H9 (cell line): ENCODE data around the gene ERRFI1. TPM values are rescaled to one million over a fixed set of nuclear protein-coding genes. Genes with fewer than 3 reads are reported as not detected.

ENCODE experiments used
- DNase-seq: peaks from one replicate; pipeline ENCODE4 v3.0.0-alpha.2; 2017
- H2AFZ ChIP-seq: one replicate; pipeline ENCODE4 v1.6.1; 2013; ENCODE audit warnings: mild to moderate bottlenecking, low read length, control low read depth, moderate library complexity
- H2AK5ac ChIP-seq: 2 replicates; pipeline ENCODE4 v1.6.1; 2013; ENCODE audit warnings: low read length, control low read depth, mixed read lengths; ENCODE audit not compliant: insufficient read length
- H2BK120ac ChIP-seq: one replicate; pipeline ENCODE4 v1.6.1; 2013; ENCODE audit warnings: low read depth, mild to moderate bottlenecking, low read length, control low read depth, inconsistent platforms; ENCODE audit not compliant: poor library complexity, severe bottlenecking
- H2BK12ac ChIP-seq: 2 replicates; pipeline ENCODE4 v1.6.1; 2013; ENCODE audit warnings: low read length, control low read depth, mixed read lengths, low read depth; ENCODE audit not compliant: insufficient read length
- H2BK15ac ChIP-seq: 2 replicates; pipeline ENCODE4 v1.6.1; 2013; ENCODE audit warnings: low read depth, low read length, control low read depth
- H2BK20ac ChIP-seq: one replicate; pipeline ENCODE4 v1.6.1; 2013; ENCODE audit warnings: low read depth, mild to moderate bottlenecking, low read length, control low read depth, inconsistent platforms; ENCODE audit not compliant: poor library complexity, severe bottlenecking
- H2BK5ac ChIP-seq: 2 replicates; pipeline ENCODE4 v1.6.1; 2013; ENCODE audit warnings: low read length, control low read depth, mixed read lengths; ENCODE audit not compliant: insufficient read length
- H3K14ac ChIP-seq: 2 replicates; pipeline ENCODE4 v1.6.1; 2013; ENCODE audit warnings: low read length, control low read depth; ENCODE audit not compliant: insufficient read depth
- H3K18ac ChIP-seq: 2 replicates; pipeline ENCODE4 v1.6.1; 2013; ENCODE audit warnings: low read depth, mild to moderate bottlenecking, mixed read lengths, low read length, control low read depth; ENCODE audit not compliant: insufficient read length
- H3K23ac ChIP-seq: 2 replicates; pipeline ENCODE4 v1.6.1; 2013; ENCODE audit warnings: low read length, control low read depth, mixed read lengths, low read depth; ENCODE audit not compliant: insufficient read length
- H3K23me2 ChIP-seq: 2 replicates; pipeline ENCODE4 v1.6.1; 2013; ENCODE audit warnings: low read depth, mild to moderate bottlenecking, mixed read lengths, low read length, control low read depth; ENCODE audit not compliant: insufficient read length, poor library complexity, severe bottlenecking
- H3K27ac ChIP-seq: 2 replicates; pipeline ENCODE4 v1.5.1; 2013; ENCODE audit warnings: low read length, control low read depth, mixed read lengths, low read depth; ENCODE audit not compliant: insufficient read length
- H3K27me3 ChIP-seq: 2 replicates; pipeline ENCODE4 v1.6.1; 2013; ENCODE audit warnings: low read length, control low read depth, inconsistent platforms; ENCODE audit not compliant: insufficient read depth
- H3K4ac ChIP-seq: 2 replicates; pipeline ENCODE4 v1.6.1; 2013; ENCODE audit warnings: low read depth, mild to moderate bottlenecking, control low read depth, inconsistent platforms, low read length, moderate library complexity
- H3K4me1 ChIP-seq: 2 replicates; pipeline ENCODE4 v1.6.1; 2013; ENCODE audit warnings: low read length, control low read depth, inconsistent platforms; ENCODE audit not compliant: insufficient read depth
- H3K4me2 ChIP-seq: 2 replicates; pipeline ENCODE4 v1.6.1; 2013; ENCODE audit warnings: low read length, control low read depth, mixed read lengths; ENCODE audit not compliant: insufficient read length, insufficient read depth
- H3K56ac ChIP-seq: 2 replicates; pipeline ENCODE4 v1.6.1; 2013; ENCODE audit warnings: low read depth, mild to moderate bottlenecking, mixed read lengths, low read length, control low read depth; ENCODE audit not compliant: insufficient read length
- H3K79me1 ChIP-seq: 2 replicates; pipeline ENCODE4 v1.6.1; 2013; ENCODE audit warnings: low read depth, mild to moderate bottlenecking, moderate library complexity, low read length, control low read depth, inconsistent platforms; ENCODE audit not compliant: insufficient read depth, poor library complexity, severe bottlenecking
- H3K79me2 ChIP-seq: 2 replicates; pipeline ENCODE4 v1.6.1; 2013; ENCODE audit warnings: low read length, control low read depth, inconsistent platforms; ENCODE audit not compliant: insufficient read depth
- H3K9ac ChIP-seq: 2 replicates; pipeline ENCODE4 v1.6.1; 2013; ENCODE audit warnings: low read length, control low read depth, mixed read lengths; ENCODE audit not compliant: insufficient read length; ENCODE audit errors: extremely low read depth
- H3K9me3 ChIP-seq: one replicate; pipeline ENCODE4 v1.6.1; 2013; ENCODE audit warnings: low read depth, low read length, inconsistent platforms; ENCODE audit not compliant: control insufficient read depth
- H3T11ph ChIP-seq: one replicate; pipeline ENCODE4 v1.6.1; 2013; ENCODE audit warnings: mild to moderate bottlenecking, low read length, control low read depth, inconsistent platforms
- H4K20me1 ChIP-seq: one replicate; pipeline ENCODE4 v1.6.1; 2013; ENCODE audit not compliant: control insufficient read depth, insufficient read length, insufficient read depth
- H4K5ac ChIP-seq: 2 replicates; pipeline ENCODE4 v1.6.1; 2013; ENCODE audit warnings: low read depth, mild to moderate bottlenecking, mixed read lengths, low read length, control low read depth; ENCODE audit not compliant: insufficient read length
- H4K8ac ChIP-seq: replicated peaks from 2 replicates; pipeline ENCODE4 v1.6.1; 2013; ENCODE audit warnings: low read length, control low read depth, mixed read lengths, low read depth; ENCODE audit not compliant: insufficient read length
- H4K91ac ChIP-seq: 2 replicates; pipeline ENCODE4 v1.6.1; 2013; ENCODE audit warnings: low read depth, mild to moderate bottlenecking, moderate library complexity, mixed read lengths, low read length, control low read depth; ENCODE audit not compliant: insufficient read length
- H3K27ac Mint-ChIP-seq, 3 experiments: 2 replicates in 2 of 3; 3 replicates in 1 of 3; pipeline ENCODE4 v1.8.0; 2020 to 2021; ENCODE audit warnings: mixed read lengths in 3 of 3, mild to moderate bottlenecking in 1 of 3, moderate library complexity in 1 of 3
- H3K27me3 Mint-ChIP-seq: 2 replicates; pipeline ENCODE4 v1.8.0; 2021; ENCODE audit warnings: low read depth, mild to moderate bottlenecking, moderate library complexity, mixed read lengths
- H3K36me3 Mint-ChIP-seq, 3 experiments: 2 replicates in 2 of 3; 3 replicates in 1 of 3; pipeline ENCODE4 v1.8.0; 2020 to 2021; ENCODE audit warnings: low read depth in 3 of 3, mixed read lengths in 3 of 3; ENCODE audit not compliant: insufficient read depth in 1 of 3
- H3K4me1 Mint-ChIP-seq, 2 experiments: 2 replicates each; pipeline ENCODE4 v1.8.0; 2020; ENCODE audit warnings: mixed read lengths in 2 of 2
- H3K4me3 Mint-ChIP-seq, 2 experiments: 2 replicates in 1 of 2; 3 replicates in 1 of 2; pipeline ENCODE4 v1.8.0; 2020 to 2021; ENCODE audit warnings: mild to moderate bottlenecking in 2 of 2, mixed read lengths in 2 of 2, moderate library complexity in 1 of 2
- H3K9me3 Mint-ChIP-seq, 2 experiments: 2 replicates in 1 of 2; 3 replicates in 1 of 2; pipeline ENCODE4 v1.8.0; 2020; ENCODE audit warnings: mild to moderate bottlenecking in 2 of 2, mixed read lengths in 2 of 2, moderate library complexity in 1 of 2
- CTCF ChIP-seq: fragments of 200-600 bp; sonication (generic); conservative IDR thresholded peaks from 3 replicates; pipeline ENCODE4 v1.8.0; 2021; ENCODE audit warnings: antibody characterized with exemption, mild to moderate bottlenecking
- WGBS: extraction: QIAGEN DNeasy Blood & Tissue Kit; methylation state at CpG from one replicate; pipeline ENCODE4 v1.1.7; 2013; ENCODE audit warnings: missing lambda C conversion rate, low lambda C conversion rate, mixed read lengths; ENCODE audit not compliant: insufficient read length; ENCODE audit errors: extremely low coverage; 5-methylcytosine and 5-hydroxymethylcytosine counted together
- total RNA-seq: library from RNA; stranded (reverse); gene quantifications from 2 replicates; pipeline ENCODE4 v1.2.1, GENCODE V29; 2021

The ERRFI1 gene
- total RNA-seq, 1 experiment from 2014 or later: 20.8 TPM

GRCh38 chr1:7972285-7972684 is 53.8 kb downstream of the ERRFI1 start:
- no peaks in the 10 kb centered on the region for H3K23me2 ChIP-seq
- no peak overlapping the region for H3K4me2 ChIP-seq
- H3K79me2 ChIP-seq: peaks cover 2% of the 10 kb centered on the region; the same call in 1 of the 2 replicates
- H4K5ac ChIP-seq: no peak overlapping the region
- no peak overlapping the region for H2BK5ac ChIP-seq
- no peak overlapping the region for H4K8ac ChIP-seq
- no peak overlapping the region for H3K56ac ChIP-seq
- peaks cover 2% of the 10 kb centered on the region in 2 experiments for H3K4me1 Mint-ChIP-seq
- H2BK12ac ChIP-seq: no peak overlapping the region
- H3K27me3 ChIP-seq: no peaks in the 10 kb centered on the region
- no peaks in the 10 kb centered on the region for H3K4me1 ChIP-seq
- TF ChIP-seq CTCF: no peak
- H2AK5ac ChIP-seq: no peak overlapping the region
- peaks cover 6% of the 10 kb centered on the region for H3K79me1 ChIP-seq
- no peak overlapping the region for H4K91ac ChIP-seq
- no peaks in the 10 kb centered on the region for H3K27me3 Mint-ChIP-seq
- DNase-seq: no peak
- no peak overlapping the region for H3K9ac ChIP-seq
- no peak overlapping the region for H3K18ac ChIP-seq
- H3K27ac ChIP-seq: no peak overlapping the region
- H2BK20ac ChIP-seq: no peak overlapping the region
- no peak overlapping the region for H3K27ac Mint-ChIP-seq
- no peaks in the 10 kb centered on the region for H3K9me3 ChIP-seq
- H3K36me3 Mint-ChIP-seq: peaks cover 44 to 63% (median 53%) of the 10 kb centered on the region in 3 experiments
- no peak overlapping the region for H2AFZ ChIP-seq
- no peak overlapping the region for H3K14ac ChIP-seq
- WGBS: no CpG with 5 or more reads among the region's 5 CpGs
- H3K4me3 Mint-ChIP-seq: no peak overlapping the region
- H3K23ac ChIP-seq: no peak overlapping the region
- no peak overlapping the region for H3T11ph ChIP-seq
- no peak overlapping the region for H2BK15ac ChIP-seq
- H3K4ac ChIP-seq: no peak overlapping the region
- H3K9me3 Mint-ChIP-seq: no peaks in the 10 kb centered on the region
- no peaks in the 10 kb centered on the region for H4K20me1 ChIP-seq
- H2BK120ac ChIP-seq: no peak overlapping the region
